HEK293T (cell line): ENCODE measurements around the gene RAP1GDS1.

ENCODE experiments used
- CTCF ChIA-PET: fragments of 350-600 bp; formaldehyde crosslinking; extraction: SDS; loops from one replicate; lab custom pipeline; 2021; ENCODE audit warnings: antibody characterized with exemption, inconsistent platforms; lab: Yijun Ruan, JAX
- POLR2A ChIA-PET: fragments of 350-600 bp; formaldehyde crosslinking; extraction: SDS; loops from one replicate; lab custom pipeline; 2020; ENCODE audit warnings: antibody characterized with exemption, inconsistent platforms; lab: Yijun Ruan, JAX
- DNase-seq: peaks from one replicate; pipeline ENCODE4 v3.0.0; 2012; ENCODE audit warnings: mixed read lengths; ENCODE audit errors: extremely low spot score
- ARNT ChIP-seq: fragments of 450-650 bp; IDR thresholded peaks from 2 replicates; pipeline ENCODE4 v1.6.1; 2017; ENCODE audit warnings: mild to moderate bottlenecking
- BHLHE40 ChIP-seq: fragments of 450-650 bp; IDR thresholded peaks from 2 replicates; pipeline ENCODE4 v1.6.1; 2016; ENCODE audit warnings: mild to moderate bottlenecking, moderate library complexity, borderline replicate concordance
- CTBP1 ChIP-seq: fragments of 450-650 bp; IDR thresholded peaks from 2 replicates; pipeline ENCODE4 v1.6.1; 2016; ENCODE audit warnings: borderline replicate concordance
- ELF4 ChIP-seq: fragments of 450-650 bp; IDR thresholded peaks from 2 replicates; pipeline ENCODE4 v1.6.1; 2017; ENCODE audit warnings: antibody characterized with exemption
- FOXA1 ChIP-seq: fragments of 450-650 bp; IDR thresholded peaks from 2 replicates; pipeline ENCODE4 v1.6.1; 2016; ENCODE audit warnings: mild to moderate bottlenecking
- FOXK2 ChIP-seq: fragments of 450-650 bp; IDR thresholded peaks from 2 replicates; pipeline ENCODE4 v1.6.1; 2016; ENCODE audit warnings: mild to moderate bottlenecking
- FOXM1 ChIP-seq: fragments of 450-650 bp; IDR thresholded peaks from 2 replicates; pipeline ENCODE4 v1.6.1; 2017; ENCODE audit warnings: mild to moderate bottlenecking, borderline replicate concordance
- HDGF ChIP-seq: fragments of 450-650 bp; IDR thresholded peaks from 2 replicates; pipeline ENCODE4 v1.6.1; 2017; ENCODE audit warnings: antibody characterized with exemption, borderline replicate concordance
- L3MBTL2 ChIP-seq: fragments of 450-650 bp; conservative IDR thresholded peaks from 2 replicates; pipeline ENCODE4 v1.6.1; 2016; ENCODE audit warnings: mild to moderate bottlenecking
- LEF1 ChIP-seq: fragments of 450-650 bp; IDR thresholded peaks from 2 replicates; pipeline ENCODE4 v1.6.1; 2017; ENCODE audit warnings: mild to moderate bottlenecking, borderline replicate concordance
- NFRKB ChIP-seq: fragments of 450-650 bp; IDR thresholded peaks from 2 replicates; pipeline ENCODE4 v1.6.1; 2016; ENCODE audit warnings: mild to moderate bottlenecking, moderate library complexity
- PKNOX1 ChIP-seq: fragments of 450-650 bp; IDR thresholded peaks from 2 replicates; pipeline ENCODE4 v1.6.1; 2016
- SP1 ChIP-seq: fragments of 450-650 bp; IDR thresholded peaks from 2 replicates; pipeline ENCODE4 v1.6.1; 2017
- SUZ12 ChIP-seq: fragments of 450-650 bp; IDR thresholded peaks from 2 replicates; pipeline ENCODE4 v1.6.1; 2016; ENCODE audit warnings: mild to moderate bottlenecking
- TARDBP ChIP-seq: fragments of 450-650 bp; IDR thresholded peaks from 2 replicates; pipeline ENCODE4 v1.6.1; 2016
- ZNF384 ChIP-seq: fragments of 450-650 bp; IDR thresholded peaks from 2 replicates; pipeline ENCODE4 v1.6.1; 2016

The RAP1GDS1 gene

GRCh38 chr4:98374643-98375042 lies 113.5 kb downstream of the RAP1GDS1 start:
- ChIA-PET CTCF (no interaction called here), POLR2A (no interaction called here)
- no peak for TF ChIP-seq TARDBP
- no peak for TF ChIP-seq HDGF
- TF ChIP-seq FOXK2, result no peak
- TF ChIP-seq SP1, result no peak
- TF ChIP-seq CTBP1, result no peak
- no peak for TF ChIP-seq FOXA1
- no peak for TF ChIP-seq FOXM1
- TF ChIP-seq ELF4, result no peak
- no peak for TF ChIP-seq ARNT
- no peak for TF ChIP-seq LEF1

GRCh38 chr4:98377559-98377958 lies 116.4 kb downstream of the RAP1GDS1 start:
- ChIA-PET POLR2A (no interaction called here), CTCF (no interaction called here)
- DNase-seq, result no peak
- TF ChIP-seq ARNT (no peak), FOXM1 (no peak)

More at GRCh38 chr4:98374643-98375042, 113.5 kb downstream of the RAP1GDS1 start:
- no peak for DNase-seq

GRCh38 chr4:98381306-98381705 lies 120.1 kb downstream of the RAP1GDS1 start:
- no peak for TF ChIP-seq FOXM1
- TF ChIP-seq CTBP1, result no peak
- TF ChIP-seq LEF1, result no peak
- TF ChIP-seq NFRKB, result no peak
- no peak for TF ChIP-seq ELF4
- no peak for TF ChIP-seq ARNT
- TF ChIP-seq L3MBTL2, result no peak
- TF ChIP-seq BHLHE40, result no peak
- no peak for TF ChIP-seq TARDBP
- no peak for TF ChIP-seq PKNOX1
- TF ChIP-seq SUZ12, result no peak
- no peak for TF ChIP-seq FOXK2
- no peak for TF ChIP-seq ZNF384
- TF ChIP-seq SP1, result no peak
- TF ChIP-seq FOXA1, result no peak
- TF ChIP-seq HDGF, result no peak
- CTCF ChIA-PET, result no interaction called here

GRCh38 chr4:98383431-98384106 lies 122.4 kb downstream of the RAP1GDS1 start:
- no peak for TF ChIP-seq CTBP1
- DNase-seq, result no peak
- ChIA-PET CTCF (no interaction called here), POLR2A (no interaction called here)

More at GRCh38 chr4:98381306-98381705, 120.1 kb downstream of the RAP1GDS1 start:
- DNase-seq, result no peak
- POLR2A ChIA-PET, result no interaction called here

- ChIA-PET POLR2A (no interaction called here), CTCF (interaction anchor here (0.6 kb wide), 1 partner anchor 234 kb away, joined by 4 read pairs; no protein-coding TSS in a partner anchor)
- DNase-seq, result no peak
- TF ChIP-seq TARDBP (no peak), PKNOX1 (no peak), ARNT (no peak), SUZ12 (no peak), FOXA1 (no peak), HDGF (no peak), BHLHE40 (no peak), ELF4 (no peak), NFRKB (no peak), SP1 (no peak), LEF1 (no peak), FOXK2 (no peak), L3MBTL2 (no peak), ZNF384 (no peak)
Observed at GRCh38 chr4:98385831-98386230, 124.6 kb downstream of the RAP1GDS1 start.

- no peak for DNase-seq
- TF ChIP-seq HDGF (no peak), BHLHE40 (no peak), NFRKB (no peak), ELF4 (no peak)
- ChIA-PET CTCF (no interaction called here), POLR2A (no interaction called here)
Observed at GRCh38 chr4:98387345-98388026, 126.3 kb downstream of the RAP1GDS1 start.

- TF ChIP-seq SP1, result no peak
- no peak for TF ChIP-seq SUZ12
- TF ChIP-seq ZNF384, result no peak
- TF ChIP-seq LEF1, result no peak
- no peak for TF ChIP-seq HDGF
- TF ChIP-seq ARNT, result no peak
- no peak for TF ChIP-seq FOXM1
- TF ChIP-seq TARDBP, result no peak
- TF ChIP-seq CTBP1, result no peak
- no peak for TF ChIP-seq BHLHE40
- TF ChIP-seq FOXA1, result no peak
- no peak for TF ChIP-seq ELF4
- TF ChIP-seq FOXK2, result no peak
- no peak for TF ChIP-seq PKNOX1
- TF ChIP-seq NFRKB, result no peak
- no peak for TF ChIP-seq L3MBTL2
- CTCF ChIA-PET, result no interaction called here
- DNase-seq, result no peak
- POLR2A ChIA-PET, result no interaction called here
Observed at GRCh38 chr4:98394134-98394533, 132.9 kb downstream of the RAP1GDS1 start.
